ENCODE measurements around the gene ITPR2. TPM values are rescaled to one million over a fixed set of nuclear protein-coding genes. Genes with fewer than 3 reads are reported as not detected.

The ITPR2 gene
- total RNA-seq, 3 donors from 2014 or later = 33.3 to 60.8 (median 54.0) TPM

DNA sequence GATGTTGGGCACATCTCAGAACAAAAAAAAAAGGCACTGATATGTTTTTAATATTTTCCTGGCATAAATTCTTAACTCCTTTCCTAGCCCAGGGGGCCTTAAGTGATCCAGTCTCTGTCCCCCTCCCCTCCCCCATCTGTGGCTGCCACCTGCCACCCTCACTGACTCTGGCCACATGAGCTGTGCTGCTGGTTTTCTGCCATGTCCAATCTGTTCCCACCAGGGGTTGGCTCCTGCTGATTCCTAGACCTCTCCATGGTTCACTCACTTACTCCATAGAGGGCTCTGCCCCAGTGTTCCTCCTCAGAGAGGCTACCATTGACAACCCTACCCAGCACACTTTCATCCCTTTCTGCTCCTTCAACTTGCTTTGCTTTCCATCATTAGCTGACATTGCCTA lies 474.3 kb downstream of the ITPR2 start:
- DNase-seq = no peak
- no peaks in the 10 kb centered on the region for H3K4me1 ChIP-seq (ENCODE audit: low read depth)
- H3K36me3 ChIP-seq (ENCODE audit: low read depth) = no peaks in the 10 kb centered on the region
- no peaks in the 10 kb centered on the region for H3K9me3 ChIP-seq
- no peak for ATAC-seq
- intact Hi-C loops (cut with DNase I, micrococcal nuclease) = no loop called here
- TF ChIP-seq, protein P1, sequence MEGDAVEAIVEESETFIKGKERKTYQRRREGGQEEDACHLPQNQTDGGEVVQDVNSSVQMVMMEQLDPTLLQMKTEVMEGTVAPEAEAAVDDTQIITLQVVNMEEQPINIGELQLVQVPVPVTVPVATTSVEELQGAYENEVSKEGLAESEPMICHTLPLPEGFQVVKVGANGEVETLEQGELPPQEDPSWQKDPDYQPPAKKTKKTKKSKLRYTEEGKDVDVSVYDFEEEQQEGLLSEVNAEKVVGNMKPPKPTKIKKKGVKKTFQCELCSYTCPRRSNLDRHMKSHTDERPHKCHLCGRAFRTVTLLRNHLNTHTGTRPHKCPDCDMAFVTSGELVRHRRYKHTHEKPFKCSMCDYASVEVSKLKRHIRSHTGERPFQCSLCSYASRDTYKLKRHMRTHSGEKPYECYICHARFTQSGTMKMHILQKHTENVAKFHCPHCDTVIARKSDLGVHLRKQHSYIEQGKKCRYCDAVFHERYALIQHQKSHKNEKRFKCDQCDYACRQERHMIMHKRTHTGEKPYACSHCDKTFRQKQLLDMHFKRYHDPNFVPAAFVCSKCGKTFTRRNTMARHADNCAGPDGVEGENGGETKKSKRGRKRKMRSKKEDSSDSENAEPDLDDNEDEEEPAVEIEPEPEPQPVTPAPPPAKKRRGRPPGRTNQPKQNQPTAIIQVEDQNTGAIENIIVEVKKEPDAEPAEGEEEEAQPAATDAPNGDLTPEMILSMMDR (IDR thresholded peaks at IDR 0.05) = no peak
- H3K4me3 ChIP-seq = no peak overlapping the region

DNA sequence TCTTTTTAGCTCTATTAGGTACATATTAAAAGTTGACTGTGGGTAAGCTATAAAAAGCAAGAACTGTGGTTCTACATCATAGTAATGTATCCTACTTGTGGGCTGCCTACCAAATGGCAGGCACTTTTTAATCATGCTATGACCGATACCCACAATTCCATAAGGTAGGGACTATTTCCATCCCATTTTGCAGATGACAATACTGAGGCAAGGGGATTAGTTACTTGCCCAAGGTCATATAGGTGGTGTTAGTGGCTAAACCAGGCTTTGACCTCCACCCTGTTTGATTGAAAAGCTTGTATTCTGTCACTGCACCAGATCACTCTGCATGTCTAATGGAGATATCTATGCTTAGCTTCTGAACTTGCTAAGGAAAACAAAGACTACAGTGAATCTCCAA lies 485.7 kb downstream of the ITPR2 start:
- DNase-seq (no peak), ATAC-seq (no peak)
- no peaks in the 10 kb centered on the region for H3K36me3 ChIP-seq (ENCODE audit: low read depth)
- TF ChIP-seq, protein P1 (IDR thresholded peaks at IDR 0.05) = no peak
- H3K4me3 ChIP-seq = no peak overlapping the region
- intact Hi-C loops (cut with DNase I, micrococcal nuclease) = no loop called here
- H3K9me3 ChIP-seq = no peaks in the 10 kb centered on the region
- no peaks in the 10 kb centered on the region for H3K4me1 ChIP-seq (ENCODE audit: low read depth)

DNA sequence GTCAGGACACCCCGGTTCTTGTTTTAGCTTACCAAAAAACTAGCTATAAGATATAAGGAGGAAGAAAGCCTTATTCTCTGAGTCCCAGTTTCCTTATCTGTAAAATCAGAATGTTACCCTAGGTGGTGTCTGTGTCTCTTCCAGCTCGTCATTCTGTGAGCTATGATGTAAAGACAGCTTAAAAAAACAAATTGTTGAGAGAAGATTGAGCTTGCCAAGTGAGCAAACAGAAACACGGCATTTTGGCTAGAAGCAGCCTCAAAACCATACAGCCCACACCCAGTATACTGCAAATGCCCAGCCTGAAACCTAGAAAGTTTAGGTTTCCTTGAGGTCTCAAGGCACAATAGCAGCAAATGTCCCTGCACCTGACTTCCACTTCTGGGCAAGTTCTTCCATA lies 486.3 kb downstream of the ITPR2 start:
- Histone ChIP-seq H3K4me1 (ENCODE audit: low read depth) (no peaks in the 10 kb centered on the region), H3K36me3 (ENCODE audit: low read depth) (no peaks in the 10 kb centered on the region), H3K9me3 (no peaks in the 10 kb centered on the region), H3K4me3 (no peak overlapping the region)
- DNase-seq (no peak), ATAC-seq (no peak)
- intact Hi-C loops (cut with DNase I, micrococcal nuclease) = no loop called here
- TF ChIP-seq, protein P1 (IDR thresholded peaks at IDR 0.05) = no peak

DNA sequence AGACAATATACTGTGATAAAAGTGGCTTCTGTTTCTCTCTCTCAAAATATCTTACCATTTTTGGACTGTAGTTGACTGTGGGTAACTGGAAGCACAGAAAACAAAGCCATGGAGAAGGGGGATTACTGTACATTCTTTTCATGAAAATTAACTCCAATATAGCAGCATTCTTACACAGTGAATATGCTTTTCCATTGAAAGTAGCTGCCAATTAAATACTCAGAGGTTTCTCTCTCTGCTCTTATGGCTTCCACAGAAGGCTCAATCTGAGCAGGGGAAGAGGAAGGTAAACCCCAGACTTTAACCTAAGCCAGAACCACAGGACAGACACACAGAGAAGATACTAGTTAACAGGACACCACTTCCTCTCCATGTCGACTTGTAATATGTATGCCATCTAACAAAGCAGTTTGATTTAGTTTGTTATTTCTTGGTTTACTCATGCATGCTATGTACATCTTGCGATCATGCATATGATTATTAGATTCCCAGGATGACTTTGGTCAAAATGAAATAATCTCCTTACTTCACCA lies 487.5 kb downstream of the ITPR2 start:
- no peaks in the 10 kb centered on the region for H3K4me1 ChIP-seq (ENCODE audit: low read depth)
- H3K4me3 ChIP-seq = no peak overlapping the region
- no peaks in the 10 kb centered on the region for H3K9me3 ChIP-seq
- no peaks in the 10 kb centered on the region for H3K36me3 ChIP-seq (ENCODE audit: low read depth)
- no peak for DNase-seq
- ATAC-seq = no peak
- intact Hi-C loops (cut with DNase I, micrococcal nuclease) = no loop called here
- TF ChIP-seq, protein P1 (IDR thresholded peaks at IDR 0.05) = no peak

DNA sequence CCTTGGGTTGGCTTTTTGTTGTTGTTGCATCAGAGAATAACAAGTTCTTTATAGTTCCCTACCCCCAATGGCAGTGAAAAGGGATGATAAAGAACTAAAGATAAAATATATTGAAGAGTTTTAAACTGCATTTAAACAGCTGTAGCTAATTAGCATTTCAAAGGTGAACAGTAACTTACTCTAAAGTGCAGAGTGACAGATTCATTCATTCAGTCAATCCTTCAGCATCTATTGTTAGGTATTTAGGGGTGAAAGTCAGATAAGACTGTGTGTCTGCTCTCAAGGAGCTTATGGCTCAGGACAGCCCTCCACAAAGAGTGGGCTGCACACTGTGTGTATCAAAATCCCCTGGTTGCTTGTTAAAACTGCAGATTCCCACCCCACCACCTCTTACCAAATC lies 491.5 kb downstream of the ITPR2 start:
- no peaks in the 10 kb centered on the region for H3K36me3 ChIP-seq (ENCODE audit: low read depth)
- TF ChIP-seq, protein P1 (IDR thresholded peaks at IDR 0.05) = no peak
- H3K4me1 ChIP-seq (ENCODE audit: low read depth) = no peaks in the 10 kb centered on the region
- ATAC-seq (no peak), DNase-seq (no peak)
- H3K9me3 ChIP-seq = no peaks in the 10 kb centered on the region
- H3K4me3 ChIP-seq = no peak overlapping the region
- intact Hi-C loops (cut with DNase I, micrococcal nuclease) = no loop called here

DNA sequence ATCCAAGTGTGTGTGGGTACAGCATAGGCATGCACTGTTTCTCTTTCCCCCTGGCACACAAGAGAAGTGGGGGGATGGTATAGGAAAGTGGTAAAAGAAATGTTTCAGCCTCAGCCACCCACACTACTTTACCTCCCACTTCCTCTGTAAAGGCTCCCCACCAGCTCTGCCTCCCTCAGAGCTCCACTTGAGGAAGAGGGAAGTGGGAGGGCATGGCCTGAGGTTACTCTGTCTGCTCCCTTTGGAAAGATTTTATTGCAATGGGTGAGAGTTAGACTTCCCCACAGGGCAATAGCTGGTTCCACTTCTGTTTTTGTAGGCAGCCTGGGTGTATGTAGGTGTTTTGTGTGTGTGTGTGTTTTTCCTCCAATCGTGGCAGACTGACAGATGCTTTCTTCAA lies 492.3 kb downstream of the ITPR2 start:
- TF ChIP-seq, protein P1 (IDR thresholded peaks at IDR 0.05) = no peak
- Histone ChIP-seq H3K4me1 (ENCODE audit: low read depth) (no peaks in the 10 kb centered on the region), H3K9me3 (no peaks in the 10 kb centered on the region), H3K36me3 (ENCODE audit: low read depth) (no peaks in the 10 kb centered on the region), H3K4me3 (no peak overlapping the region)
- peak in 1 of 3 donors; percentile 17 for DNase-seq
- ATAC-seq = peak; percentile 62
- intact Hi-C loops (cut with DNase I, micrococcal nuclease) = no loop called here

All from mucosa of descending colon (tissue), 3 donors.